ENCODE data around the gene C19orf85.

DNA sequence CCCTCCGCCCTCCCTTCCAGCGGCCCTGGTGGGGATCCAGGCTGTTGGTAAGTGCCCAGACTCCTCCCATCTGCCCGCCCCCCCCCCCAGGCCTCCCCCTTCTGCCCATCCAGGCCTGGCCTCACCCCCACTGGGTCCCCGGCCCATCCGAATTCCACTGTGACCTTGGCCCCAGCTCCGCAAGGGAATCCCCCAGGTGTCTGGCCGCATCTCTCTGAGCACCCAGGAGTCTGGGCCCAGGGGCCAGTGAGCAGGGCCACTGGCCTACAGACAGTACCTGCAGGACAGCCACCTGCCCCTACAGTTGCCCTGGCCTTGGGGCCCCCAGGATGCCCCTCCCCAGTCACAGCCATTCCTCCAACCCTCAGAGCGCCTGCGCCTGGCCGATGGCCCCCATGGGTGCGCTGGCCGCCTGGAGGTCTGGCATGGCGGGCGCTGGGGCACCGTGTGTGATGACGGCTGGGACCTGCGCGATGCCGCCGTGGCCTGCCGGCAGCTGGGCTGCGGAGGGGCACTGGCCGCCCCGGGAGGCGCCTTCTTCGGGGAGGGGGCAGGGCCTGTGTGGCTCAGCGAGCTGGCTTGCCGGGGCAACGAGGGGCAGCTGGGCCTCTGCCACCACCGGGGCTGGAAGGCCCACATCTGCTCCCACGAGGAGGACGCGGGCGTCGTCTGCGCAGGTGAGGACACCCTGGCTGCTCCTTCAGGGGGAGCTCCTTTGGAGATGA, 24.6 kb upstream of the C19orf85 start:
- TF ChIP-seq, protein P1, sequence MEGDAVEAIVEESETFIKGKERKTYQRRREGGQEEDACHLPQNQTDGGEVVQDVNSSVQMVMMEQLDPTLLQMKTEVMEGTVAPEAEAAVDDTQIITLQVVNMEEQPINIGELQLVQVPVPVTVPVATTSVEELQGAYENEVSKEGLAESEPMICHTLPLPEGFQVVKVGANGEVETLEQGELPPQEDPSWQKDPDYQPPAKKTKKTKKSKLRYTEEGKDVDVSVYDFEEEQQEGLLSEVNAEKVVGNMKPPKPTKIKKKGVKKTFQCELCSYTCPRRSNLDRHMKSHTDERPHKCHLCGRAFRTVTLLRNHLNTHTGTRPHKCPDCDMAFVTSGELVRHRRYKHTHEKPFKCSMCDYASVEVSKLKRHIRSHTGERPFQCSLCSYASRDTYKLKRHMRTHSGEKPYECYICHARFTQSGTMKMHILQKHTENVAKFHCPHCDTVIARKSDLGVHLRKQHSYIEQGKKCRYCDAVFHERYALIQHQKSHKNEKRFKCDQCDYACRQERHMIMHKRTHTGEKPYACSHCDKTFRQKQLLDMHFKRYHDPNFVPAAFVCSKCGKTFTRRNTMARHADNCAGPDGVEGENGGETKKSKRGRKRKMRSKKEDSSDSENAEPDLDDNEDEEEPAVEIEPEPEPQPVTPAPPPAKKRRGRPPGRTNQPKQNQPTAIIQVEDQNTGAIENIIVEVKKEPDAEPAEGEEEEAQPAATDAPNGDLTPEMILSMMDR (IDR thresholded peaks at IDR 0.05; ENCODE audit: low read depth, low read length, missing input control), result no peak
- TF ChIP-seq, protein P2, sequence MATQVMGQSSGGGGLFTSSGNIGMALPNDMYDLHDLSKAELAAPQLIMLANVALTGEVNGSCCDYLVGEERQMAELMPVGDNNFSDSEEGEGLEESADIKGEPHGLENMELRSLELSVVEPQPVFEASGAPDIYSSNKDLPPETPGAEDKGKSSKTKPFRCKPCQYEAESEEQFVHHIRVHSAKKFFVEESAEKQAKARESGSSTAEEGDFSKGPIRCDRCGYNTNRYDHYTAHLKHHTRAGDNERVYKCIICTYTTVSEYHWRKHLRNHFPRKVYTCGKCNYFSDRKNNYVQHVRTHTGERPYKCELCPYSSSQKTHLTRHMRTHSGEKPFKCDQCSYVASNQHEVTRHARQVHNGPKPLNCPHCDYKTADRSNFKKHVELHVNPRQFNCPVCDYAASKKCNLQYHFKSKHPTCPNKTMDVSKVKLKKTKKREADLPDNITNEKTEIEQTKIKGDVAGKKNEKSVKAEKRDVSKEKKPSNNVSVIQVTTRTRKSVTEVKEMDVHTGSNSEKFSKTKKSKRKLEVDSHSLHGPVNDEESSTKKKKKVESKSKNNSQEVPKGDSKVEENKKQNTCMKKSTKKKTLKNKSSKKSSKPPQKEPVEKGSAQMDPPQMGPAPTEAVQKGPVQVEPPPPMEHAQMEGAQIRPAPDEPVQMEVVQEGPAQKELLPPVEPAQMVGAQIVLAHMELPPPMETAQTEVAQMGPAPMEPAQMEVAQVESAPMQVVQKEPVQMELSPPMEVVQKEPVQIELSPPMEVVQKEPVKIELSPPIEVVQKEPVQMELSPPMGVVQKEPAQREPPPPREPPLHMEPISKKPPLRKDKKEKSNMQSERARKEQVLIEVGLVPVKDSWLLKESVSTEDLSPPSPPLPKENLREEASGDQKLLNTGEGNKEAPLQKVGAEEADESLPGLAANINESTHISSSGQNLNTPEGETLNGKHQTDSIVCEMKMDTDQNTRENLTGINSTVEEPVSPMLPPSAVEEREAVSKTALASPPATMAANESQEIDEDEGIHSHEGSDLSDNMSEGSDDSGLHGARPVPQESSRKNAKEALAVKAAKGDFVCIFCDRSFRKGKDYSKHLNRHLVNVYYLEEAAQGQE (IDR thresholded peaks at IDR 0.05), result no peak
- TF ChIP-seq RAD21 (IDR thresholded peaks at IDR 0.05) (no peak), TAF1 (conservative IDR thresholded peaks at IDR 0.05) (no peak), RXRA (IDR thresholded peaks at IDR 0.05) (no peak), YY1 (IDR thresholded peaks at IDR 0.05) (no peak), EGR1 (IDR thresholded peaks at IDR 0.05; ENCODE audit: low read depth in 2 of 2) (no peak)
- TF ChIP-seq, protein P3, sequence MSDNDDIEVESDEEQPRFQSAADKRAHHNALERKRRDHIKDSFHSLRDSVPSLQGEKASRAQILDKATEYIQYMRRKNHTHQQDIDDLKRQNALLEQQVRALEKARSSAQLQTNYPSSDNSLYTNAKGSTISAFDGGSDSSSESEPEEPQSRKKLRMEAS (IDR thresholded peaks at IDR 0.05), result no peak
- TF ChIP-seq, protein P4, sequence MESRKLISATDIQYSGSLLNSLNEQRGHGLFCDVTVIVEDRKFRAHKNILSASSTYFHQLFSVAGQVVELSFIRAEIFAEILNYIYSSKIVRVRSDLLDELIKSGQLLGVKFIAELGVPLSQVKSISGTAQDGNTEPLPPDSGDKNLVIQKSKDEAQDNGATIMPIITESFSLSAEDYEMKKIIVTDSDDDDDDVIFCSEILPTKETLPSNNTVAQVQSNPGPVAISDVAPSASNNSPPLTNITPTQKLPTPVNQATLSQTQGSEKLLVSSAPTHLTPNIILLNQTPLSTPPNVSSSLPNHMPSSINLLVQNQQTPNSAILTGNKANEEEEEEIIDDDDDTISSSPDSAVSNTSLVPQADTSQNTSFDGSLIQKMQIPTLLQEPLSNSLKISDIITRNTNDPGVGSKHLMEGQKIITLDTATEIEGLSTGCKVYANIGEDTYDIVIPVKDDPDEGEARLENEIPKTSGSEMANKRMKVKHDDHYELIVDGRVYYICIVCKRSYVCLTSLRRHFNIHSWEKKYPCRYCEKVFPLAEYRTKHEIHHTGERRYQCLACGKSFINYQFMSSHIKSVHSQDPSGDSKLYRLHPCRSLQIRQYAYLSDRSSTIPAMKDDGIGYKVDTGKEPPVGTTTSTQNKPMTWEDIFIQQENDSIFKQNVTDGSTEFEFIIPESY (IDR thresholded peaks at IDR 0.05), result no peak

Measured in liver (tissue), 3 donors.